ENCODE results near the gene NT5DC3.
"Not testable (repeated sequence)": the region's sequence is repeated elsewhere in the genome, so short reads cannot be mapped to it uniquely, and the experiment has no call there.

NT5DC3 gene

GRCh38 chr12:103855036-103855712, 14.1 kb upstream of the NT5DC3 start:
- no peak for DNase-seq

DNA sequence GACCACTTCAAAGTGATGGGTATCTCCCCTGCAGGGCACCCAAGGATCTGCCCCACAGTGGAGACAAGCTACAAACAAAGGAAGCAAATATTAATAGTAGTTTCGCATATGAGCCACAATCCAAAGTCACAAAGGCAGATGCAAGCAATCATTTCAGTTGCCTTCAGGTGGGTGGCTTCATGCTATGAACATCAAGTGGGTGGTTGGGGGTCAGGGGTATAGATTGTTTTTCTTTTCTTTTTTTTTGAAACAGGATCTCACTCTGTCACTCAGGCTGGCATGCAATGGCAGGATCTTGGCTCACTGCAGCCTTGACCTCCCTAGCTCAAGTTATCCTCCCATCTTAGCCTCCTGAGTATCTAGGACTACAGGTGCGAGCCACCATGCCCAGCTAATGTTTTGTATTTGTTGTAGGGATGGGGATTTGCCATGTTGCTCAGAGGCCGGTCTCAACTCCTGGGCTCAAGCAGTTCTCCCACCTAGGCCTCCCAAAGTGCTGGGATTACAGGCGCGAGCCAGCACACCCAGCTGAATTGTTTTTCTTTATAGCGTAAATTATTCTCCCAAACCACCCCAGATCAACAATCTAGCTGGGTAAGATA, 13.4 kb upstream of the NT5DC3 start:
- DNase-seq = no peak

DNA sequence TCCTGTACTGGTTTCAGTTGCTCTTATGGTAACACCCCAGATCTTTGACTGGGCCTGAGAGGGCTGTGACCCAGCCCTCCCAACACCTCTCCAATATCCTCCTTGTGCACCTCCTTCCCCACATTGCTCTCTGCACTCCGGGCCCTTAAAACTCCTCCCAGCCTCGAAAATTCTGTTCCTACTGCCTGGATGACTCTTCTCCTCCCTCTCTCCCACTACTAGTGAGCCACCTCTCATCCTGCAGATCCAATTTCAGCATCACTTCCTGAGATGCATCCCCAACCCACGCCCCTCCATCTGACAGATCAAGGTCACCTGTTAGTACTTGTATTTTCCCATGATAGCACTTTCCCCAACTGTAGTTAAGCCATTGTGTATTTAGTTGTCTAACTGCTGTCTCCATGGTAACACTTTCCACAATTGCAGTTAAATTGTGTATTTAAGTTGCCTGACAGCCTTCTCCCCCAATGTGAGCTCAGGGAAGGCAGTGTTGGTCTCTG, 11.5 kb upstream of the NT5DC3 start:
- DNase-seq = peak; percentile 54 to 78

DNA sequence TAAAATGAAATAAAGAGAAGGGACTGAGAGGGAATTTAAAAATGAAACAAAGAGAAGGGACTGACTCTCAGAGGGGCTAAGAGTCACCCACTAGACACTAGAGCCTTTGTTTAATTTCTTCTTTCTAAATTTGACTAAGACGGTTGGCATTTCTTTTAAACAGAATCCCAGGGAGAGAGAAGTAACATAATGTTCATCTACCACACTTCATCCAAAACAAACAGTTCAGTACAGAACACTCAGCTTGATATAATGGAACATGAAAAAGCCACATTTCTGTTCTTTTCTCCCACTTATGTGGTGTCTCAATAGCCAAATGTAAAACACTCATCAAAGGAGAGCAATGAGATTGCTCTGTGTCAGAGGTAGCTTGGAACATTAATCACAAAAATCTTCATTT, 10.1 kb upstream of the NT5DC3 start:
- DNase-seq = peak; percentile 37 to 41

- no peak for DNase-seq
These were observed 9.4 kb upstream of the NT5DC3 start for GRCh38 chr12:103850429-103850828.

- no peak for DNase-seq
These were observed 8.0 kb upstream of the NT5DC3 start for GRCh38 chr12:103848917-103849491.

- DNase-seq = peak in 1 of 2 experiments; percentile 14
These were observed 7.1 kb upstream of the NT5DC3 start for GRCh38 chr12:103848143-103848542.

GRCh38 chr12:103846415-103846814, 5.4 kb upstream of the NT5DC3 start:
- DNase-seq = no peak

DNA sequence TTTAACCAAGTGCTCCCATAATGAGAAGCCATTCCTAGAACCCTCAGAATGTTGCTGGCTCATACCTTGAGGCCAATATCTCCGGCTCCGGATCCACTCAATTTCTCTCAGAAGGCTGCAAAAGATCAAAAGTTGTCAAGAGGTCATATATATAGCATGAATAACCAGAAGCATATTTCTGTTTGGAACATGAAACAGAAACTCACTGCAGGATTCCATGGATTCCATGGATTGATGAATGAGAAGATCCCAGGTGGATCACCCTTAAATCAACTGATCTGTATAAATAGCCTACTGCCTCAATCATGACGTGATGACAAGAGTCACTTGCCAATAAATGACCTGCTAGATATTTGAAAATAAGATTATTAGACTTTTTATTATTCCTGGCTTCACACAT, 3.3 kb upstream of the NT5DC3 start:
- DNase-seq = no peak

DNA sequence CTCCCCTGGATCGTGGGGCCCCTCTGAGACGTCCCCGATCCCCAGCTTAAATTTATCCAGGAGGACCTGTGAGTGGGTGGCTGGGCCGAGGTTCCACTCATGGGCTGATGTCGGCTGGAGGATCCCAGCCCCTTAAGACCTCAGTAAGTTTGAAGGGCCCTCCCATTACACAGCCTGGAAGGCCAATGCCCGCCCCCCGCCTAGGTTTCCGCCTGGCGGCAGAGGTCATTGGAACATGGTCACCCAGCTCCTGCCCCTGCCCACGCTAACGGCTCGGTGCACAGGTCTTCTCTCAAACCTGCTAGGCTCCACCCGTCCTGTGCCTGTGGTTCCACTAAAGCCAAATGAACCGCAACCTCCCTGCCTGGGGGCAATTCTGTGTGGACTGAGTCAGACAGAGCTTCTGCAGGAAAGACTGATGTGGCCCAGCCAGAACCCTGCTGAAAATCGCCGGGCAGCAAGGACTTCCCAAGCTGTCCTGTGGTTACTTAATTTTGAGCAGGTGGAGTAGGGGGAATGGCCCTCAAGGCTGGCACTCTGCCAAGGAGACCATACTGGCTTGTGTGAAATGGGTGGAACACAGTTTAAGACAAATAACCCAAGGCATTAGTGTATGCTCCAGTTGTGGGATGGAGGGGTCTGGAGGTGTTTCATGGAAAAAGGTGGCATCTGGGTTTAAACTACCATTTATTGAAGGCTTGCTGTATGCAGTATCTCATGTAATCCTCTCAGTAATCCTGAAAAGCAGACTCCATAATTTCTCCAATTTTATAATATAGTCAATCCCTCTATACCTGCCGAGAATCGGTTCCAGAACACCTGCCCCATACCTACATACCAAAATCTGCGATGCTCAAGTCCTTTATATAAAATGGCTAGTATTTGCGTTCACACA, 903 bp upstream of the NT5DC3 start:
- DNase-seq = peak; percentile 37 to 69

DNA sequence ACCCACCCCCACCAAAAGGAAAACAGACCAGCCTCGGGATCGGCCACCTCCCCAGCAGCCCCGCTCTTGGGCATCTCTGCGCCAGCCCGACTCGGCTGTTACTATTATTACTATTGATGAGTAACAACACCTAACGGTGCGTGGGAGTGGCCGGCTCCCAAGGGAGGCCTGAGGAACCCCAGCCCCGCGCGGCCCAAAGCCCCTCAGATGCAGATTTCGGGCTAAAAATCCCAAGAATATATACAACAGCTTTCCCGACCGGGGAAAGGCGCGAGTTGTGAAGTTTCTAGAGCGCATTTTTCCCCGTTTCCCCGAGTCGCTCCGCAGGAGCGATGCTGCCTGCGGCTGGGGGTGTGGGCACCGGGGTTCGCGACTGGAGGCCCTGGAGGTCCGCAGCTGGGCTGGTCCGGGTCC, 565 bp downstream of the NT5DC3 start:
- DNase-seq = peak; percentile 15 to 49

- DNase-seq = peak; percentile 3 to 48
These were observed 1.2 kb downstream of the NT5DC3 start for GRCh38 chr12:103839609-103840461.

DNA sequence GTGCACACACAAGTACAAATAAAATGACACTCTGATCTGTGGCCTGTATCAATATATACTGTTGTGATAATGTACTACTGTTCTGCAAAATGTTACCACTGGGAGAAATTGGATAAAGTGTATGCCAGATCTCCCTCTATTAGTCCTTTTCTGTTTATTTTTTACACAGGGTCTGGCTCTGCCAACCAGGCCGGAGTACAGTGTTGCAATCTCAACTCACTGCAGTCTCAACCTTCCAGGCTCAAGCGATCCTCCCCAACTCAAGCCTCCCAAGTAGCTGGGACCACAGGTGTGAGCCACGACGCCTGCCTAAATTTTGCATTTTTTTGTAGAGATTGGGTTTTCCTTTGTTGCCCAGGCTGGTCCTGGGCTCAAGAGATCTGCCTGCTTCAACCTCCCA, 1.9 kb downstream of the NT5DC3 start:
- DNase-seq = no peak

DNA sequence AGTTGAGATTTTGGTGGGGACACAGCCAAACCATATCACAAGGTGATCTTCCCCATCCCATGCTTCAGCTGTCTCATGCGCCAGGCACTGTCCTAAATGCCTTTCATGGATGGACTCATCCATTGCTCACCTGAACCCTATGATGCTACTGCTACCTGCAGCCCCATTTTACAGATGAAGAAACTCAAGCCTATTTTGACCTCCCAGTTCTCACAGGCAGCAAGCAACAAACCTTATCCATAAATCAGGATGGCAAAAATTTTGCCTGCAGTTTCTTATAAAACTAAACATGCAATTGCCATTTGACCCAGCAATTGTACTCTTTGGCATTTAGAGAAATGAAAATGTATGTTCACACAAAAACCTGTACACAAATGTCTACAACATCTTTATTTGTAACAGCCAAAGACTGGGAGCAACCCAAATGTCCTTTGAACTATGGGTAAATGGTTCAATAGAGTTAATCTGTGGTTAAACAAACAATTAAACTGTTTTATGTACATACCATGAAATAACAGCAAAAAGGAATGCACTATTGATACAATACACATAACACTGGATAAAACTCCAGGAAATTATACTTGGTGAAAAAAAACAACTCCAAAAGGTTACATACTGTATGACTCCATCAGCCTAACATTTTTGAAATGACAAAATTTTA, 2.6 kb downstream of the NT5DC3 start:
- DNase-seq = no peak

- DNase-seq = no peak
These were observed 4.7 kb downstream of the NT5DC3 start for GRCh38 chr12:103836345-103836744.

GRCh38 chr12:103835747-103836335, 5.2 kb downstream of the NT5DC3 start:
- DNase-seq = not testable (repeated sequence)

DNA sequence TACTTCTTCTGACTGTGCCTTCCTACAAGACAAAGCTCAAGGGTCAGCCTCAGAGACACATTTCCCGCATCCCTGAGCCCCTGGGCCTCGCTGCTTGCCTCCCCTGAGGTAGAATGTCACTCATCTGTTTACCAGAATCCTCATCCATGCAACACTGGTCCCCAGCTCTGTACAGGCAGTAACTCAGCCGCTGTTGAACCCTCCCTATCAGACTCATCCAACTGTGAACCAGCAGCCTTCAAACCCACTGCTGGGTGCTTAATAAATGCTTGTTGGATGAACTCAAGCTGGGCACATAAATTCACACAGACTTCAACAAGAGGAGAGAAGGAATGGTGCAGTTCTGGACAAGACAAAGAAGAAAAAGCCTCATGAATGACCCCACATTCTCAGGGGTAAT, 6.1 kb downstream of the NT5DC3 start:
- no peak for DNase-seq

DNA sequence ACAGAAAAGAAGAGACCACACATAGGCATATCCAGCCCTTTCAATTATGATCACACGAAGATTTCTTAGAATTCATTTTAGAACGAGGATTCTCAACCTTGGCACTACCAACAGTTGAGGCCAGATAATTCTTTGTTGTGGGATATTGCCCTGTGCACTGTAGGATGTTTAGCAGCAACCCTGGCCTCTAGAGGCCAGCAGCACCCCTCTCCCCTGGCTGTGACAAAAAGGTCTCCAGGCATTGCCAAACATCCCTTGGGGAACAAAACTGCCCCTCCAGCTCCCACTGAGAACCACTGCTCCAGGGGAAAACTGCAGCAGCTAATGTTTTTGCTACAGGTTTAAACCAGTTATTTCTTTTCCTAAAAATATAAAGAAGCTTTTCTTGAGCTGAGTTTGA, 7.1 kb downstream of the NT5DC3 start:
- no peak for DNase-seq

DNA sequence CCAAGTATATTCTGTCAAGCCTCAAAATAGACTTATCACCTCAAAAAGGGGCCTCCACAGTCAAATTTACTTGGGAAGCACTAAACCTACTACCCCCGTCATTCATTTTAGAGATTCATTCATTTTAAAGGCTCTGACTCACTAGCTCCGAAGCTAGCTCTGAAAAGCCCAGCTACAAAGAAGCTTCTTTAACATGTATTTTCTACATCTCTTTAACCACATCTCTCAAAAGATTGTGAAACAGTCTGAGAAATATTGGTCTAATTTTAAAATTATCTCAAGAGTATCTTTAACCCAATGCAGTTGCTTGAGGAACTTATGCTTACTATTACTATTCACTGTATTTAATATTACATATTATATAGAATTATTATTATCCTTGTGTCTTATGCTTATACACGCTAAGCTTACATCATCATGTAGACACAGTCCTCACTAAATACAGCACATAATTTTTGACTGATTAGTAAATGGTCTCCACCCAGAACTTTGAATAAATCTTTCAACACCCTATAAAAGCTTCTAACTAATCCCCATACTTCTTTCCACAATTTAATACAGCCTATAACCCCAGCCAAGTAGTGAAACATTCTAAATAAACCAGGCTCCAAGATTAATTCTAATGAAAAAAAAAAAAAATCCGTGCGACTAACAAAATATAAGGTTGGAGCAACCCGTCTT, 7.8 kb downstream of the NT5DC3 start:
- DNase-seq = no peak

Measured in NCI-H526 (cell line).